Endothelial cell of umbilical vein (primary cell): ENCODE measurements around the gene MKNK1. TPM values are rescaled to one million over a fixed set of nuclear protein-coding genes. Genes with fewer than 3 reads are reported as not detected.

Experiments used
- BruUV-seq: library from RNA; stranded (reverse); fragments of 400-500 nt; replicated peaks from 2 replicates; lab custom pipeline; 2021; lab: Mats Ljungman, UMichigan
- CTCF ChIA-PET: fragments of 300-600, 350-600 bp; sonication (Branson Sonifier 250); formaldehyde crosslinking; loops from one replicate; lab custom pipeline; 2021; ENCODE audit warnings: antibody characterized with exemption, inconsistent platforms; lab: Charles Lee
- POLR2A ChIA-PET: fragments of 300-600, 350-600 bp; sonication (Branson Sonifier 250); formaldehyde crosslinking; loops from one replicate; lab custom pipeline; 2021; ENCODE audit warnings: antibody characterized with exemption, inconsistent platforms; lab: Charles Lee
- DNase-seq: peaks from one replicate; pipeline ENCODE4 v3.0.0-alpha.2; 2011; ENCODE audit warnings: low read depth, low spot score
- FAIRE-seq: peaks from 2 replicates; lab custom pipeline; 2011; peaks lifted over from hg19 to GRCh38; lab: Jason Lieb, UNC
- H2AFZ ChIP-seq: 2 replicates; pipeline ENCODE4 v1.6.0; 2012; ENCODE audit warnings: low read depth, low read length, control low read depth, inconsistent platforms
- H3K27ac ChIP-seq: 2 replicates; pipeline ENCODE4 v1.5.1; 2011; ENCODE audit warnings: low read depth, mild to moderate bottlenecking, control low read depth, low read length, moderate library complexity; ENCODE audit not compliant: insufficient read depth
- H3K27me3 ChIP-seq, 2 experiments: 2 replicates each; pipeline versions ENCODE4 v1.6.0 to v1.6.1; 2011; ENCODE audit warnings: low read length in 2 of 2, mixed read lengths in 1 of 2; ENCODE audit not compliant: control insufficient read depth in 2 of 2, insufficient read depth in 2 of 2
- H3K36me3 ChIP-seq, 2 experiments: 2 replicates in 1 of 2; 3 replicates in 1 of 2; pipeline ENCODE4 v1.5.1; 2011; ENCODE audit warnings: low read length in 2 of 2, mild to moderate bottlenecking in 1 of 2, moderate library complexity in 1 of 2; ENCODE audit not compliant: control insufficient read depth in 2 of 2, insufficient read depth in 2 of 2; ENCODE audit errors: extremely low read depth in 1 of 2
- H3K4me1 ChIP-seq: 3 replicates; pipeline ENCODE4 v1.5.1; 2011; ENCODE audit warnings: mild to moderate bottlenecking, low read length; ENCODE audit not compliant: control insufficient read depth, insufficient read depth; ENCODE audit errors: extremely low read depth
- H3K4me2 ChIP-seq: 2 replicates; pipeline ENCODE4 v1.6.1; 2011; ENCODE audit warnings: low read length, control low read depth, mixed read lengths; ENCODE audit not compliant: insufficient read depth
- H3K4me3 ChIP-seq, 3 experiments: fragments of 200-600 bp in 1 of 3; sonication (generic), shearing (Covaris generic) in 1 of 3; replicated peaks in 1 of 3; 2 replicates each; pipeline ENCODE4 v1.5.1; 2011 to 2016; ENCODE audit warnings: control low read depth in 3 of 3, low read length in 3 of 3, mild to moderate bottlenecking in 2 of 3, inconsistent platforms in 1 of 3, low read depth in 1 of 3, moderate library complexity in 1 of 3; ENCODE audit not compliant: insufficient read depth in 1 of 3
- H3K79me2 ChIP-seq: 2 replicates; pipeline ENCODE4 v1.6.0; 2012; ENCODE audit warnings: low read length, inconsistent platforms; ENCODE audit not compliant: control insufficient read depth, insufficient read depth
- H3K9ac ChIP-seq: replicated peaks from 2 replicates; pipeline ENCODE3; 2011; ENCODE audit warnings: low read length, control low read depth; ENCODE audit not compliant: insufficient read depth; ENCODE audit errors: extremely low read depth
- H3K9me1 ChIP-seq: replicated peaks from 3 replicates; pipeline ENCODE4 v1.6.0; 2011; ENCODE audit warnings: mild to moderate bottlenecking, low read length; ENCODE audit not compliant: control insufficient read depth, insufficient read depth; ENCODE audit errors: extremely low read depth
- H3K9me3 ChIP-seq: replicated peaks from 2 replicates; pipeline ENCODE4 v1.5.1; 2012; ENCODE audit warnings: low read length, inconsistent platforms; ENCODE audit not compliant: control insufficient read depth, insufficient read depth
- H4K20me1 ChIP-seq: replicated peaks from 2 replicates; pipeline ENCODE3; 2011; ENCODE audit warnings: mild to moderate bottlenecking, low read length; ENCODE audit not compliant: control insufficient read depth, insufficient read depth; ENCODE audit errors: extremely low read depth
- EZH2 ChIP-seq: IDR thresholded peaks from 2 replicates; pipeline ENCODE4 v1.6.1; 2012; ENCODE audit warnings: borderline replicate concordance, low read depth, mild to moderate bottlenecking, moderate library complexity, low read length, inconsistent platforms; ENCODE audit not compliant: severe bottlenecking
- FOS ChIP-seq: IDR thresholded peaks from 2 replicates; pipeline ENCODE4 v1.6.1; 2011; ENCODE audit warnings: mild to moderate bottlenecking, low read length, moderate library complexity, borderline replicate concordance; ENCODE audit not compliant: insufficient read depth
- GATA2 ChIP-seq: IDR thresholded peaks from 2 replicates; pipeline ENCODE4 v1.7.0; 2011; ENCODE audit warnings: low read depth, mild to moderate bottlenecking, moderate library complexity, mixed read lengths, low read length; ENCODE audit not compliant: insufficient read length, insufficient read depth
- JUN ChIP-seq: IDR thresholded peaks from 2 replicates; pipeline ENCODE4 v1.6.1; 2011; ENCODE audit warnings: borderline replicate concordance, low read depth; ENCODE audit not compliant: insufficient read length, insufficient read depth
- MYC ChIP-seq: IDR thresholded peaks from one replicate; pipeline ENCODE4 v1.6.1; 2011; ENCODE audit warnings: mild to moderate bottlenecking, low read depth, low read length
- POLR2A ChIP-seq: IDR thresholded peaks from 2 replicates; pipeline ENCODE4 v1.6.1; 2012; ENCODE audit warnings: low read depth, mild to moderate bottlenecking, control low read depth, low read length
- POLR2AphosphoS5 ChIP-seq: IDR thresholded peaks from 2 replicates; pipeline ENCODE4 v1.6.1; 2012; ENCODE audit warnings: low read depth, mild to moderate bottlenecking, control low read depth, low read length, moderate library complexity; ENCODE audit not compliant: insufficient read depth
- dilution Hi-C: fragments of 300-500 bp; cut with MboI; formaldehyde crosslinking; loops from one replicate; pipeline ENCODE4 v1.15.0; 2019; ENCODE audit warnings: low sequenced_read_pairs; ENCODE audit not compliant: extremely low pct_ligation_motif_present
- intact Hi-C: fragments of 100-400 bp; cut with micrococcal nuclease; formaldehyde crosslinking; loops from one replicate; pipeline ENCODE4 v1.10.0; 2022
- polyA plus RNA-seq, 4 experiments: library from polyadenylated mRNA; depleted of rRNA in 3 of 4; stranded (reverse) in 3 of 4; unstranded in 1 of 4; fragments of >200 nt; gene quantifications; 2 replicates each; pipeline versions ENCODE4 v1.2.1 to v1.2.3, GENCODE V29; 2011 to 2012; ENCODE audit warnings: missing spikeins in 1 of 4
- total RNA-seq: library from RNA; stranded (reverse); gene quantifications from 2 replicates; pipeline ENCODE4 v1.2.3, GENCODE V29; 2021
- TF ChIP-seq, protein P1 (sequence below), 2 donors: IDR thresholded peaks; 1 replicate in 1 of 2; 2 replicates in 1 of 2; pipeline ENCODE4 v1.5.1; 2011; ENCODE audit warnings: low read length in 2 of 2, mild to moderate bottlenecking in 2 of 2, moderate library complexity in 2 of 2, control low read depth in 1 of 2, inconsistent platforms in 1 of 2, low read depth in 1 of 2; ENCODE audit not compliant: insufficient read depth in 1 of 2; ENCODE audit errors: extremely low read depth in 1 of 2
- TF ChIP-seq, protein P2 (sequence below): IDR thresholded peaks from 2 replicates; pipeline ENCODE4 v1.6.1; 2011; ENCODE audit not compliant: insufficient read depth, insufficient read length

The MKNK1 gene
- total and polyA plus RNA-seq, 2 donors (not counting 3 experiments of a cell fraction or from before 2014, with no cell fraction given): 32.9 to 42.6 TPM

DNA sequence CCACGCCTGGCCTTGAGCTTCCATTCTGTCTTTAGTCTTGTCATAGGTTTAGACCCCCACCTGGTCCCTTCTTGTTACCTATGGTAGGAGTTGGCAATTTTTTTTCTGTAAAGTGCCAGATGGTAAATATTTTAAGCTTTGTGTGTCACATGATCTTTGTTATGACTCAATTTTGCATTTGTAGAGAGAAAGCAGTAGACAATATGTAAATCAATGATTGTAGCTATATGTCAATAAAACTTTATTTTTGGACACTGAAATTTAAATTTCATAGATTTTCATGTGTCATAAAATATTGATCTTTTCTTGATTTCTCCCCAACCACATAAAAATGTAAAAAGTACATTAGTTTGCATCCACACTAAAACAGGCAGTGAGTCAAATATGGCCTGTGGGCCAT lies 8.0 kb downstream of the MKNK1 start:
- Histone ChIP-seq H3K4me3 (no peak overlapping the region), H3K36me3 (peaks cover 0 to 8% of the 10 kb centered on the region in 2 experiments), H3K9me1 (no peaks in the 10 kb centered on the region), H3K4me2 (no peak overlapping the region), H2AFZ (no peak overlapping the region), H3K27me3 (no peaks in the 10 kb centered on the region), H3K9me3 (no peaks in the 10 kb centered on the region), H3K9ac (no peak overlapping the region), H4K20me1 (no peaks in the 10 kb centered on the region), H3K4me1 (no peaks in the 10 kb centered on the region), H3K79me2 (no peaks in the 10 kb centered on the region), H3K27ac (no peak overlapping the region)
- intact Hi-C loops (no loop called here), dilution Hi-C loops (no loop called here)
- POLR2A ChIA-PET: interaction anchor here (0.7 kb wide), 1 partner anchor 84 kb away, joined by 3 read pairs; no protein-coding TSS in a partner anchor
- TF ChIP-seq POLR2AphosphoS5 (no peak), JUN (no peak), FOS (no peak), MYC (no peak), POLR2A (no peak), GATA2 (no peak), EZH2 (no peak)
- TF ChIP-seq, protein P1, sequence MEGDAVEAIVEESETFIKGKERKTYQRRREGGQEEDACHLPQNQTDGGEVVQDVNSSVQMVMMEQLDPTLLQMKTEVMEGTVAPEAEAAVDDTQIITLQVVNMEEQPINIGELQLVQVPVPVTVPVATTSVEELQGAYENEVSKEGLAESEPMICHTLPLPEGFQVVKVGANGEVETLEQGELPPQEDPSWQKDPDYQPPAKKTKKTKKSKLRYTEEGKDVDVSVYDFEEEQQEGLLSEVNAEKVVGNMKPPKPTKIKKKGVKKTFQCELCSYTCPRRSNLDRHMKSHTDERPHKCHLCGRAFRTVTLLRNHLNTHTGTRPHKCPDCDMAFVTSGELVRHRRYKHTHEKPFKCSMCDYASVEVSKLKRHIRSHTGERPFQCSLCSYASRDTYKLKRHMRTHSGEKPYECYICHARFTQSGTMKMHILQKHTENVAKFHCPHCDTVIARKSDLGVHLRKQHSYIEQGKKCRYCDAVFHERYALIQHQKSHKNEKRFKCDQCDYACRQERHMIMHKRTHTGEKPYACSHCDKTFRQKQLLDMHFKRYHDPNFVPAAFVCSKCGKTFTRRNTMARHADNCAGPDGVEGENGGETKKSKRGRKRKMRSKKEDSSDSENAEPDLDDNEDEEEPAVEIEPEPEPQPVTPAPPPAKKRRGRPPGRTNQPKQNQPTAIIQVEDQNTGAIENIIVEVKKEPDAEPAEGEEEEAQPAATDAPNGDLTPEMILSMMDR (IDR thresholded peaks at IDR 0.05; ENCODE audit: extremely low read depth in 1 of 2, insufficient read depth in 1 of 2, low read depth in 1 of 2, low read length in 2 of 2): no peak
- TF ChIP-seq, protein P2, sequence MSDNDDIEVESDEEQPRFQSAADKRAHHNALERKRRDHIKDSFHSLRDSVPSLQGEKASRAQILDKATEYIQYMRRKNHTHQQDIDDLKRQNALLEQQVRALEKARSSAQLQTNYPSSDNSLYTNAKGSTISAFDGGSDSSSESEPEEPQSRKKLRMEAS: no peak
- FAIRE-seq (no peak), DNase-seq (no peak)
- CTCF ChIA-PET: interaction anchor here (0.7 to 1.8 kb wide), 2 partner anchors 8 to 12 kb away, joined by 4 to 5 read pairs; partner anchors contain the start of gene MKNK1
- no TSS peak for BruUV-seq
